Esophagus squamous epithelium (tissue), 5 donors: ENCODE results near the gene ZDHHC22. TPM values are rescaled to one million over a fixed set of nuclear protein-coding genes. Genes with fewer than 3 reads are reported as not detected.

Experiments
- DNase-seq: peaks from one replicate; lab custom pipeline; 2025; lab: John Stamatoyannopoulos, UW
- H3K27ac ChIP-seq, 4 donors: fragments of 200-600 bp; sonication (generic); one replicate each; pipeline ENCODE4 v1.5.1; 2016 to 2019; ENCODE audit warnings: mild to moderate bottlenecking in 1 of 4
- H3K27me3 ChIP-seq, 4 donors: fragments of 200-600 bp; sonication (generic); 1 replicate in 3 of 4; 2 replicates in 1 of 4; pipeline versions ENCODE4 v1.5.1 to v1.6.0; 2017 to 2021; ENCODE audit warnings: antibody characterized with exemption in 1 of 4
- H3K36me3 ChIP-seq, 3 donors: fragments of 200-600 bp; sonication (generic); one replicate each; pipeline ENCODE4 v1.5.1; 2016 to 2019
- H3K4me1 ChIP-seq, 3 donors: fragments of 200-600 bp; sonication (generic); one replicate each; pipeline ENCODE4 v1.5.1; 2017 to 2019
- H3K4me3 ChIP-seq, 4 donors: fragments of 200-600 bp; sonication (generic); 1 replicate in 3 of 4; 2 replicates in 1 of 4; pipeline ENCODE4 v1.5.1; 2016 to 2019; ENCODE audit warnings: mild to moderate bottlenecking in 2 of 4, moderate library complexity in 1 of 4
- H3K9me3 ChIP-seq, 3 donors: fragments of 200-600 bp; sonication (generic); one replicate each; pipeline ENCODE4 v1.5.1; 2016 to 2019
- CTCF ChIP-seq, 6 experiments: fragments of 450-650 bp in 4 of 6; fragments of 200-600 bp in 2 of 6; sonication (generic) in 2 of 6; IDR thresholded peaks; one replicate each; pipeline ENCODE4 v1.5.1; 2016 to 2019; ENCODE audit warnings: antibody characterized with exemption in 6 of 6, mild to moderate bottlenecking in 4 of 6, moderate library complexity in 4 of 6
- POLR2A ChIP-seq, 4 donors: fragments of 450-650 bp; IDR thresholded peaks; one replicate each; pipeline ENCODE4 v1.6.1; 2017; ENCODE audit warnings: antibody characterized with exemption in 4 of 4, mild to moderate bottlenecking in 4 of 4, moderate library complexity in 3 of 4
- WGBS, 2 donors: methylation state at CpG; one replicate each; pipeline ENCODE4 v1.1.5; 2018; 5-methylcytosine and 5-hydroxymethylcytosine counted together
- intact Hi-C: fragments of 100-400 bp; cut with DNase I; formaldehyde crosslinking; loops from one replicate; pipeline ENCODE4 v1.15.0; 2022
- total RNA-seq, 4 donors: library from RNA; depleted of rRNA; stranded (reverse); fragments of >200 nt; gene quantifications; one replicate each; pipeline ENCODE4 v1.1.0, GENCODE V29; 2016
- donor health status: DM: yes; HTN: yes; CAD: no.

Gene ZDHHC22
- total RNA-seq, 4 donors from 2014 or later: not detected

- peak overlapping the region; percentile 94 to 100 (median 98) for H3K27ac ChIP-seq
- H3K4me1 ChIP-seq: peaks cover 21 to 81% (median 37%) of the 10 kb centered on the region in 3 donors
- no peaks in the 10 kb centered on the region for H3K36me3 ChIP-seq
- peak overlapping the region; percentile 72 to 96 (median 88) for H3K4me3 ChIP-seq
- TF ChIP-seq CTCF (IDR thresholded peaks at IDR 0.05) (no peak), POLR2A (IDR thresholded peaks at IDR 0.05) (no peak)
- no peaks in the 10 kb centered on the region for H3K27me3 ChIP-seq
- no peaks in the 10 kb centered on the region for H3K9me3 ChIP-seq
- WGBS, 2 donors: 24% methylated on average over 7 of the region's 7 CpGs
- intact Hi-C loops: no loop called here
- no peak for DNase-seq
Observed at GRCh38 chr14:77099425-77100167, 42.0 kb downstream of the ZDHHC22 start.

- no peaks in the 10 kb centered on the region for H3K9me3 ChIP-seq
- peaks cover 21 to 76% (median 31%) of the 10 kb centered on the region in 3 donors for H3K4me1 ChIP-seq
- no peak for TF ChIP-seq CTCF (IDR thresholded peaks at IDR 0.05)
- peak in 2 of 4 donors; percentile 7 to 14 for TF ChIP-seq POLR2A (IDR thresholded peaks at IDR 0.05)
- WGBS, 2 donors: 6% methylated on average over 11 to 21 of the region's 23 CpGs
- peak overlapping the region; percentile 72 to 96 (median 88) for H3K4me3 ChIP-seq
- no peaks in the 10 kb centered on the region for H3K27me3 ChIP-seq
- H3K27ac ChIP-seq: peak overlapping the region; percentile 94 to 100 (median 98)
- intact Hi-C loops: no loop called here
- peak; percentile 37 for DNase-seq
- H3K36me3 ChIP-seq: no peaks in the 10 kb centered on the region
Observed at GRCh38 chr14:77098529-77099353, 42.9 kb downstream of the ZDHHC22 start.

- Histone ChIP-seq H3K27ac (peak within 1 kb of the TSS; percentile 94 to 100 (median 98)), H3K27me3 (no peaks in the 10 kb centered on the region), H3K4me3 (peak within 1 kb of the TSS; percentile 72 to 96 (median 88)), H3K4me1 (peaks cover 21 to 68% (median 31%) of the 10 kb centered on the region in 3 donors), H3K36me3 (no peaks in the 10 kb centered on the region), H3K9me3 (no peaks in the 10 kb centered on the region)
- WGBS, 2 donors: 0 to 1% methylated on average over 18 to 26 of the region's 87 CpGs
- peak; percentile 100 for DNase-seq
- intact Hi-C loops: no loop called here
- TF ChIP-seq CTCF (IDR thresholded peaks at IDR 0.05) (peak in 1 of 6 experiments; percentile 2), POLR2A (IDR thresholded peaks at IDR 0.05) (peak in 3 of 4 donors; percentile 76 to 86 (median 78))
Observed at GRCh38 chr14:77097700-77098528, 43.7 kb downstream of the ZDHHC22 start, which contains the start of gene CIPC. CIPC (plus strand) TSS chr14:77098258; CDS start chr14:77105709, 7,451 bp downstream.

- Histone ChIP-seq H3K27ac (peak overlapping the region; percentile 94 to 100 (median 98)), H3K4me3 (peak overlapping the region; percentile 72 to 96 (median 88)), H3K9me3 (peaks cover 0 to 3% (median 0%) of the 10 kb centered on the region in 3 donors), H3K4me1 (peaks cover 21 to 60% (median 27%) of the 10 kb centered on the region in 3 donors), H3K36me3 (no peaks in the 10 kb centered on the region), H3K27me3 (no peaks in the 10 kb centered on the region)
- DNase-seq: no peak
- no peak for TF ChIP-seq CTCF (IDR thresholded peaks at IDR 0.05)
- TF ChIP-seq POLR2A (IDR thresholded peaks at IDR 0.05): no peak
- WGBS, 2 donors: 2 to 4% methylated on average over 19 to 20 of the region's 20 CpGs
- intact Hi-C loops: no loop called here
Observed at GRCh38 chr14:77097006-77097699, 44.4 kb downstream of the ZDHHC22 start.
